Testis (tissue), 2 donors: Measurements from ENCODE around the gene OPA1.

Experiments used
- POLR2A ChIP-seq: fragments of 450-650 bp; IDR thresholded peaks from one replicate; pipeline ENCODE4 v1.6.1; 2017; ENCODE audit warnings: antibody characterized with exemption, mild to moderate bottlenecking, moderate library complexity
- TF ChIP-seq, protein P1 (sequence below), 3 experiments: fragments of 450-650 bp in 2 of 3; fragments of 200-600 bp in 1 of 3; sonication (generic) in 1 of 3; IDR thresholded peaks; one replicate each; pipeline ENCODE4 v1.5.1; 2016 to 2019; ENCODE audit warnings: antibody characterized with exemption in 3 of 3, mild to moderate bottlenecking in 2 of 3, moderate library complexity in 1 of 3

GRCh38 chr3:193732391-193732790, 139.4 kb downstream of the OPA1 start:
- TF ChIP-seq, protein P1, sequence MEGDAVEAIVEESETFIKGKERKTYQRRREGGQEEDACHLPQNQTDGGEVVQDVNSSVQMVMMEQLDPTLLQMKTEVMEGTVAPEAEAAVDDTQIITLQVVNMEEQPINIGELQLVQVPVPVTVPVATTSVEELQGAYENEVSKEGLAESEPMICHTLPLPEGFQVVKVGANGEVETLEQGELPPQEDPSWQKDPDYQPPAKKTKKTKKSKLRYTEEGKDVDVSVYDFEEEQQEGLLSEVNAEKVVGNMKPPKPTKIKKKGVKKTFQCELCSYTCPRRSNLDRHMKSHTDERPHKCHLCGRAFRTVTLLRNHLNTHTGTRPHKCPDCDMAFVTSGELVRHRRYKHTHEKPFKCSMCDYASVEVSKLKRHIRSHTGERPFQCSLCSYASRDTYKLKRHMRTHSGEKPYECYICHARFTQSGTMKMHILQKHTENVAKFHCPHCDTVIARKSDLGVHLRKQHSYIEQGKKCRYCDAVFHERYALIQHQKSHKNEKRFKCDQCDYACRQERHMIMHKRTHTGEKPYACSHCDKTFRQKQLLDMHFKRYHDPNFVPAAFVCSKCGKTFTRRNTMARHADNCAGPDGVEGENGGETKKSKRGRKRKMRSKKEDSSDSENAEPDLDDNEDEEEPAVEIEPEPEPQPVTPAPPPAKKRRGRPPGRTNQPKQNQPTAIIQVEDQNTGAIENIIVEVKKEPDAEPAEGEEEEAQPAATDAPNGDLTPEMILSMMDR (IDR thresholded peaks at IDR 0.05), result no peak
- no peak for TF ChIP-seq POLR2A
